Hematopoietic multipotent progenitor cell treated with erythropoietin and hydrocortisone succinate and interleukin-3 and kit ligand, for 15 days (in vitro differentiated cells): ENCODE measurements around the gene CDC34.

Experiments
- DNase-seq: peaks from one replicate; pipeline ENCODE4 v3.0.0-alpha.2; 2015; ENCODE audit warnings: low spot score

The CDC34 gene

DNA sequence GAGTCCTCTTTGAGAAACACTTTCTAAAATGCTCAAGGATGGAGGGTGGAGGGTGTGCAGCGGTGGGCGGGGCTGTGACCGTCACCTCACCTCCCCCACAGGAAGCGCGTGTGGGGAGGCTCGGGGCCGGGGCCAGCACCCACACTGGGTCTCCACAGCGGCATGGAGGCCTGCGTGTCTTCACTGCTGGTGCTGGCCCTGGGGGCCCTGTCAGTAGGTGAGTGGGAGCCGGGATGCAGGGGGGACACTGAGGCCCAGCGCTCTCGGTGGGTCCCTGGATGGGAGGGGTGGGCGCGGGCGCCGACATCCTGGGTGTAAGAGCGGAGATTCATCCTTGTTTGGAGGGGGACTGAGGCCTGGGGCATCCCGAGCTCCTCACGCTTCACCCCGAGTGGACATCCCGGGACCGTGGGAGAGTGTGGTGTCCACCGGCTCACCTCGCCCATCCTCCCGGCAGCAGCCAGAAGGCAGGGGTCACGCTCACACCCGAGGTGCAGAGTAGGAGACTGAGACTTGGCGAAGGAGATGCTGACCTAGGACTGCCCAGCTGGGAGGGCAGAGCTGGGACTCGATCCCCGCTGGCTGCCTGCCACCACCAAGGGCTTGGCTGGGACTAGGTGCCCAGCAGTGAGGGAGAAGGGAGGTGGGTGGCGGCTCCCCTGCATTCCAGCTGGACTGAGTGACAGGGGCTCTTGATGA, 12.5 kb downstream of the CDC34 start, which contains the start of gene GZMM:
Gene GZMM (plus strand): TSS at position 144 of the 699 bp plus-strand sequence. CDS start 19 bp downstream, at position 163.
- DNase-seq: no peak

DNA sequence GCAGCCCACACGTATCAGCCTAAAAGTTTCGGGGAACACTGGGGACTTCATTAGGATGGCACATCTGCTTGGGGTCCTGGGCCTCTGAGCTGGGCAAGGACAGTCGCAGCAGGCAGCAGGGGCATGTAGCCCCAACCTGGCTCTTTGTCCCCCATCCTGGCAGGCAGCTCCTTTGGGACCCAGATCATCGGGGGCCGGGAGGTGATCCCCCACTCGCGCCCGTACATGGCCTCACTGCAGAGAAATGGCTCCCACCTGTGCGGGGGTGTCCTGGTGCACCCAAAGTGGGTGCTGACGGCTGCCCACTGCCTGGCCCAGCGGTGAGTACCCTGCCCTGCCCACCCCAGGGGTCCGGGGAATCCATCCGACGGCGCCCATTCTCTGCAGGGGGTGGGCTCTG, 15.6 kb downstream of the CDC34 start:
- DNase-seq: no peak

DNA sequence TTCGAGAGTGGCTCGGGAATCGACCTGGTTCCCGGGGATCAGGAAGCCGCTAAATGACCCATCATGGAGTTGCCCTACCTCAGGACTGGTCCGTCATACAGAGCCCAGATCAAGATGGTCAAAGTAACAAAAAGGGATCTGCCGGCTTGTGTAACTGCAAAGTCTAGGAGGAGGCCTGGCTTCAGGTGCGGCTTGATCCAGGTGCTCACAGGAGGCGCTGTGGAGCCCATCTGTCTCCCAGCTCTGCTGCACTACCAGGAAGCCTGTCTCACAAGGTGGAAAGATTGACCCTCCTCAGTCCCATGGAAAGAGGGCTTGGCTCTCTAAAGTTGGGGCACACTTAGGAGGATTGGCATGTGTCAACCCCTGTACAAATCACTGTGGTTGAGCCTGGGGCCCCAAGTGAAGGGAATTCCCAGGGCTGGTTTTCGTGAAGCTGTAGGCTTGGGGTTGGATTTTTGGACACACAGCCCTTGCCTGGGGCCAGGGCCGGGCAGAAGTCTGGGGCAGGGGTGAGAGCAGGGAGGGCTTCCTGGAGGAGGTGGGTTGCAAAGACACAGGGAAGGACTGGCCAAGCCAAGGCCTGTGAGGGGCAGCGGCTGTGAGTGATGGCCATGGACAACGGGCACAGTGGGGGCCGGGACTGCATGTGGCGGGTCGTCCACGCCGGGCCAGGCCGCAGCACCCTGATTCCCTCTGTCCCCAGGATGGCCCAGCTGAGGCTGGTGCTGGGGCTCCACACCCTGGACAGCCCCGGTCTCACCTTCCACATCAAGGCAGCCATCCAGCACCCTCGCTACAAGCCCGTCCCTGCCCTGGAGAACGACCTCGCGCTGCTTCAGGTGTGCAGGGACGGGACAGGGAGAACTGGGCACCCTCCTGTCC, 16.5 kb downstream of the CDC34 start:
- DNase-seq: no peak

DNA sequence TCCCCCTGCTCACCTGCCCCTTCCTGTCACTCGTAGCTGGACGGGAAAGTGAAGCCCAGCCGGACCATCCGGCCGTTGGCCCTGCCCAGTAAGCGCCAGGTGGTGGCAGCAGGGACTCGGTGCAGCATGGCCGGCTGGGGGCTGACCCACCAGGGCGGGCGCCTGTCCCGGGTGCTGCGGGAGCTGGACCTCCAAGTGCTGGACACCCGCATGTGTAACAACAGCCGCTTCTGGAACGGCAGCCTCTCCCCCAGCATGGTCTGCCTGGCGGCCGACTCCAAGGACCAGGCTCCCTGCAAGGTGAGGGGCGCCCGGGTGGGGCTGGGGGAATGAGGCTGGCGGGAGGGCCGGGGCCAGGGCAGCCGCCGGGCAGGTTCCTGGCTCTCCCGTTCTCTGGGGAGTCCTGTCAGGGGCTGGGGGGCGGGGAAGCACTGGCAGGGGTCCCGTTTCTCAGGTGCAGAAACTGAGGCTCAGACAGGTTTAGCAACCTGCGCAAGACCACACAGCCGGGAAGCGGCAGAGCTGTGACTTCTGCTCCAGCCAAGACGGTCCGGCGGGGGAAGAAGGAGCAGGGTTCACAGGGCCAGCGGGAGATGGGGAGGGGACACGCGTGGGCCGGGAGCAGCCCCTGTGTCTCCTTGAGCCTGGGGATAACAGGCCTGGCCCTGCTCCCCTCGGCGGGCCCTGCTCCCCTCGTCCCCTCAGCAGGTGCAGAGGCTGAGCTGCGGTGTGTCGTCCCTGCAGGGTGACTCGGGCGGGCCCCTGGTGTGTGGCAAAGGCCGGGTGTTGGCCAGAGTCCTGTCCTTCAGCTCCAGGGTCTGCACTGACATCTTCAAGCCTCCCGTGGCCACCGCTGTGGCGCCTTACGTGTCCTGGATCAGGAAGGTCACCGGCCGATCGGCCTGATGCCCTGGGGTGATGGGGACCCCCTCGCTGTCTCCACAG, 17.6 kb downstream of the CDC34 start:
- no peak for DNase-seq

DNA sequence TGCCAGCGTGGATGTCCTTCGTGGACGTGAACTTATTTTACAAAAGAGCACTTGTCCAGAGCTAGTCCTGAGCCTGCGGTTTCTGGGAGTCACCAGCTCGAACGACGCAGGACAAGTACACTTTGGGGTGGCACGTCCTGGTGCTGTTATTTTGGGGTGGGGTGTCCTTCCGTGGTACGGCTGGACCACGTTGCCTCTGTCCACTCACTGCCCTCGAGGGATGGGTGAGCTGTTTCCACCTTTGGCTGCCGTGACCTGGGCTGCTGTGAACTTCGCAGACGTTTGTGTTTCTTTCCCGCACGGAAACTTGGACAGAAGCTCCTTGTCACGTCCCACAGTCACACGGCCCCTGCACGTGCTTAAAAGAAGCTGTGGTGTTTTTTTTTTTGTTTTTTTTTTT, 23.3 kb downstream of the CDC34 start:
- no peak for DNase-seq

DNA sequence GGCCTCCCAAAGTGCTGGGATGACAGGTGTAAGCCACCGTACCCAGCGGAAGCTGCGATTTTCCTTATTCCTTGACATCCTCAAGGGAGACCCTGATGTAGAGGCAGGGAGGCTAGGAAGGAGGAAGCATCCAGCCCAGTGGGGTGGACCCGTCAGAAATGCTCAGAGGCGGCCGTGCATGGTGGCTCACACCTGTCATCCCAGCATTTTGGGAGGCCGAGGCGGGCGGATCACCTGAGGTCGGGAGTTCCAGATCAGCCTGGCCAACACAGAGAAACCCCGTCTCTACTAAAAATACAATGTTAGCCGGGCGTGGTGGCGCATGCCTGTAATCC, 23.9 kb downstream of the CDC34 start:
- no peak for DNase-seq

DNA sequence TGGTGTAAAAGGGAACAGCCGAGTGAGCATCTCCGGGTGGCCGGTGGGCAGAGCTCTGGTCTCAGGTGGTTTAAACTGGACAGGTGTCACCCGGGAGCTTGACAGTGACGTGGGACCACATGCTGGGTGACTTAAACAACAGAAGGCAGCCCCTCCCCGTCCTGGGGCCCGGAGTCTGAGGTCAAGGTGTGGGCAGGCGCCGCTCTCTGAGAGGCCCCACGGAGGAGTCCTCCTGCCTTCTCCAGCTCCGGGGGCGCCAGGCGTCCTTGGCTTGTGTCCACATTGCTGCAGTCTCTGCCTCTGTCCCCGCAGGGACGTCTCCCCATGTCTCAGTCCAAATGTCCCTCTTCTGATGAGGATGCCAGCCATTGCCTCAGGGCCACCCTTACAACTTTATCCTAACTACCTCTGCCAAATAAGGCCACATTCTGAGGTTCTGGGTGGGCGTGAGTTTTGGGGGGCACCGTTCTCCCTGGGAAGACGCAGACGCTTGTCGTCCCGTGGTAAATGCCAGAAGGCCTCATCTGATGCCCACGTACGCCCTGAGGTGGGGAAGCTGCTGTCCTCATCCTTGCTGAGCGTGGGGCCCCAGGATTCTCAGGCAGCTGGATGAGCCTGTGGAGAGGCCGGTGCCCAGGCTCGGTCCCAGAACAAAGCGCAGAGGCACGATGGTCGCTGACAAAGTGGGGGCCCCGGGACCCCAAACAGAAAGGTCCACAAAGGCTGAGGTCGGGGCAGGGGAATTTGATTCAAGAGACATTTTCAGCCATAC, 25.2 kb downstream of the CDC34 start:
- DNase-seq: no peak

DNA sequence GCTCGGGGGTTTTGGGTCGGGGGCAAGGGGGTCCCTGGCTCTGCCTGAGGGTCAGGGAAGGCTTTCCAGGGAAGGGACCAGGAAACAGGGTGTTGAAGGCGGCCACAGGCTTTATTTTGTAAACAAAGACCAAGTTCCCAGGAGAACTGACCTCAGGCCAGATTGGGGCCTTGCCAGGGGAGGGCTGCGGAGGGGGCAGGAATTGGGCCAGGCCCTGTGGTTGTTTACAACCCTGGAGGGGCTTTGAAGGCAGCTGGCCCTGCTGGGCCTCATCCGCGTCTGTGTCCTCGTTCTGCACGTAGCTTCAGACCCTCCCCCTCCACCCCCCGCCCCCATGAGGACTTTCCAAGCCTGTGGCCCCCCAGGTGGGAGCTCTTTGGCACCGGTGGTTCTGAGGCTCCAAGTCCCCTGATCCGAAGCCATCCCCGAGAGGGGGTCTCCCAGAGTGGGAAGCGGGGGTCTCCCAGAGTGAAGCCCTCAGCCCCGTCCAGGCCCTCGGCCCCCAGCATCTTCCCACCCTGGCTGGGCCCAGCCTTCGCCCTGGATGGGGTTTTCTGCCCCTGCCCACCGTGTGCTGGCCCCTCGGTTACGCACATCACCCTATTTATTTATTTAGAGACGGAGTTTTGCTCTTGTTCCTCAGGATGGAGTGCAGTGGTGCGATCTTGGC, 27.3 kb downstream of the CDC34 start:
- no peak for DNase-seq

DNA sequence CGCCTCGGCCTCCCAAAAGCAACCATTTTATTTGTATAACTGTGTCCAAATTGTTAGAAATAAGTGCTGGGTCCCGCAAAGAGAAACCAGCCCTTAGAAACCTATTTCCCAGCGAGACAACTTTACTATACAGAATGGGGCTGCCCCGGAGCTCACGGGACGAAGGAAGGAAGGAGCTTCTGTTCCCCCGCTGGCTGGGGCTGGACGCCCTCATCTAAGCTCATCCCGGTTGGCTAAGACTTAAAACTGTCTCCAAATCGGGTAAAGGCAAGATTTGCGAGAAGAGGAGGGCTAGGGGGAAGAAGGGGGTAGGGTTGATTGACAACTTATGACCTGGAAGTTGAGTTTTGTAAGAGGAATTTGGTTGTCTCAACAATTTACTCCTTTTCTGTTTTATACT, 28.6 kb downstream of the CDC34 start:
- DNase-seq: no peak

DNA sequence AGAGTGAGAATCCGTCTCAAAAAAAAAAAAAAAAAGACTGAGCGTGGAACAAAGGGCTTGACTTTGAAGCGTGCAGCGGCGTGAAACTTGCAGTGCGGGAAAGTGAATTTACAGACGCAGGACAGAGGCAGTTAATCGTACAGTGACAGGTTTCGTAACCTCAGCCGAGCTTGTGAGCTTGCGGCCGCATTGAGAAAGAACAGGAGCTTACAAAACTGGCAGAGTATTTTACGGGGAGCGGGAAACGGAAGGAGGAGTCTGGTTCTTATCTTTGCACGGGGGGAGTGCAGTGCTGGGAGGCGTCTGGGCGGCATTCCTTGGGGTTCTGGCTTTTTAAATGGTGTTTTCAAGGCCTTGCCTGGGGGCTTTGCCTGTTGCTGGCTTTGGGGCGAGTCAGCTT, 34.8 kb downstream of the CDC34 start:
- no peak for DNase-seq

DNA sequence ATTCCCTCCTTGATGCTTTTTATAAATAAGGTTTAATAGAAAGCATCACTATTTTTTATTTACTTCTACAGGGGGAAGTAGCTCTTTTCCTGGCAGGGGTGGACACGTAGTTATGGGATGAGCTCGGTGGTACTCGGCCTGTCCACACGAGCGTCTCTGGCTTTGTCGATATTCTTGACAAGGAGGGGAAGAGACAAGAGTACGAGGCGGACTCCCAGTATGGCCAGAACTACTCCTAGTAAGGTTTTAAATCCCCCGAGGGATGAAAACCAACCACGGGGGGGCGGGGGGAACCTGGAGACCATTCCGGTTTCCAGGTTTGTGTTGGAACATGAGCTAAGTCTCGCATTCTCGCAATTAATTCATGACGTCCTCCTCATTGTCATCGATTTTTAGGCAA, 35.3 kb downstream of the CDC34 start:
- no peak for DNase-seq

DNA sequence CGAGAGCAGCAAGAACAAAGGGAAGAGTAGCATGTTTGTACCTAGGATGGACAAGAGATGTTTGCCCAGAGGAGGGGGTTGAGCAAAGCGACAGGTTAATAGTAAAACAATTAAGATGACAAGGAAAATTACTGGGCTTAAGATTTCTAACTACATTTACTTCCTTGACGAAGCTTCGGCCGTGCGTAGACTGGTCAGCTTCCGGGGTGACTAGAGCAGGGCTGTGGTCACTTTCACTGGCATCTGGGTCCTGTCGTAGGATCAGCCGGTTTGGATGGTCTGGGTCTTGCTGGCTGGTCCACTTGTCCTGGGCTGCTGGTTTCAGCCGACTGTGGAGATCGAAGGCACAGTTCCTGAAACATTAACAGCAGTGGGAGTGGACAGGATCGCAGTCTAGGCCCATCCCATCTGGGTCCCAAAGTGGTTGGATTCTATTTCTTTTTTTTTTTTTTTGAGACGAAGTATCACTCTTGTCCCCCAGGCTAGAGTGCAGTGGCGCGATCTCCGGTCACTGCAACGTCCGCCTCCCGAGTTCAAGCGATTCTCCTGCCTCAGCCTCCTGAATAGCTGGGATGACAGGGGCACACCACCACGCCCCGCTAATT, 35.8 kb downstream of the CDC34 start:
- DNase-seq: no peak

DNA sequence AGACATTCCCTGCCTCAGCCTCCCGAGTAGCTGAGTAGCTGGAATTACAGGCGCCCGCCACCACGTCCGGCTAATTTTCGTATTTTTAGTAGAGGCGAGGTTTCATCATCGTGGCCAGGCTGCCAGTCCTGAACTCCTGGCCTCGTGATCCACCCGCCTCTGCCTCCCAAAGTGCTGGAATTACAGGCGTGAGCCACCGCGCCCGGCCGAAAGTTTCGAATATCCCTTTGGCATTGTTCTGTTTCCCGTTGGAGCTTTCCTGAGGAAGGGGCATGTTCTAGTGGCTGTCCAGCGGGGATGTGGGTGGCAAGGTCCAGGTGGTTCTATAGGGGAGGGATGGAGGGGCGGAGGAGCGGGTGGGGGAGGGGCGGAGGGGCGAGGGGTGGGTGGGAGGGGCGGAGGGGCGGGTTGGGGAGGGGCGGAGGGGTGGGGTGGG, 38.7 kb downstream of the CDC34 start:
- no peak for DNase-seq

DNA sequence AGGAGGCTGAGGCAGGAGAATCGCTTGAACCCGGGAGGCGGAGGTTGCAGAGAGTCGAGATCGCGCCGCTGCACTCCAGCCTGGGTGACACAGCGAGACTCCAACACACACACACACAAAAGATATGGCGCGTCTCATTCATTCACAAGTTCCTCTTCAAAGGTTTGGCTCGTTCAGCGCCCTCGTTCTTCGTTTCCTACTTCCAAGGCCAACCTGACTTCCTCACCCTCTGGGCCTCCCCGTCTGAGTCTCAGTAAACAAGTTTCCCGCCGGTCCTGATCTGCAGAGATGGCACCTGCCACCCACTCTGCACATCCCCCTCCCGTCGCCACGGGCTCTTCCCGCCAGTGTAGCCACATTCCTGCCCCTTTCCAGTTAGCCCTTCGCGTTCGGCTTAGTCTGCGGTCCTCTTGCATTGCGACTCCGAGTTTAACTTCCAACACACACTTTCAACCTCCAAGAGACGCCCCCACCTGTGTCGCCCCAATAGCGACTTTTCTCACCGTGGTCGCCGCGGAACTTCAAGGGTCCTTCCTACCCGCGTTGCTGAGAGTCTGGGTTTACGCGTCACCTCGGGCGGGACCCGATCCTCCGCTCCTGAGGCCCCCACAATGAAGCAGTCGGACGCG, 39.5 kb downstream of the CDC34 start:
- DNase-seq: peak; percentile 71

DNA sequence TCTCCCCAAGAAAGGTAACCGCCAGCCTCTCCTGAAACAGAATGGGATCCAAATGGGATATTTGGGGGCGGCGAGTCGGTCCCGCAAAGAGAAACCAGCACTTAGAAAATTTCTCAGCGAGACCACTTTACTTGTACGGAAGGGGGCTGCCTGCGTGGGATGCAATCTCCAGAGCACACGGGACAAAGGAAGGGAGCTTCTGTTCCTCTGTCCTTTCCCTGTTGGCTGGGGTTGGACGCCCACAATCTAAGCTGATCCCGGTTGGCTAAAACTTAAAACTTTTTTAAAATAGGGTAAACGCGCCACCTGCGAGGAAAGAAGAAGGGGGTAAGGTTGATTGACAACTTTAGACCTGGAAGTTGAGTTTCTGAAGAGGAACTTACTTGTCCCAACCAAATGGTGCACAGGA, 40.0 kb downstream of the CDC34 start:
- no peak for DNase-seq

DNA sequence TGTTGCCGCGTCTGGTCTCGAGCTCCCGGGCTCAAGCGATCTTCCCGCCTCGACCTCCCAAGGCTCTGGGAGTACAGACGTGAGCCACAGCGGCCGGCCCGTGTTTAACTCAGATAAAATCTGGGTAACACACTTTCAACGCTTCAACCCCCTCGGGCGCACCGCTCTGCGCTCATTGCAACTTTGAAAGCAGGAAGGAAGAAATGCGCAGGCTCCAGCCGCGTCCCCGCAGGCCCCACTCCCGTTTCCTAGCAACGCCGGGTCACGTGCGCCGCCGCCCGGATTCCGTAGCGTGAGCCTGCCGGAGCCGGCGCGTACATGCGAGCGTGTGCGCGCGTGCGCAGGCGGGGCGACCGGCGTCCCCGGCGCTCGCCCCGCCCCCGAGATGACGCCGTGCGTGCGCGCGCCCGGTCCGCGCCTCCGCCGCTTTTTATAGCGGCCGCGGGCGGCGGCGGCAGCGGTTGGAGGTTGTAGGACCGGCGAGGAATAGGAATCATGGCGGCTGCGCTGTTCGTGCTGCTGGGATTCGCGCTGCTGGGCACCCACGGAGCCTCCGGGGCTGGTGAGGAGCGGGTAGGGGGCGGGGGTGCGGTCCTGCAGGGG, 40.7 kb downstream of the CDC34 start, which contains the start of gene BSG:
Gene BSG (plus strand): TSS at position 457 of the 603 bp plus-strand sequence. CDS start 39 bp downstream, at position 496.
- DNase-seq: peak; percentile 100

DNA sequence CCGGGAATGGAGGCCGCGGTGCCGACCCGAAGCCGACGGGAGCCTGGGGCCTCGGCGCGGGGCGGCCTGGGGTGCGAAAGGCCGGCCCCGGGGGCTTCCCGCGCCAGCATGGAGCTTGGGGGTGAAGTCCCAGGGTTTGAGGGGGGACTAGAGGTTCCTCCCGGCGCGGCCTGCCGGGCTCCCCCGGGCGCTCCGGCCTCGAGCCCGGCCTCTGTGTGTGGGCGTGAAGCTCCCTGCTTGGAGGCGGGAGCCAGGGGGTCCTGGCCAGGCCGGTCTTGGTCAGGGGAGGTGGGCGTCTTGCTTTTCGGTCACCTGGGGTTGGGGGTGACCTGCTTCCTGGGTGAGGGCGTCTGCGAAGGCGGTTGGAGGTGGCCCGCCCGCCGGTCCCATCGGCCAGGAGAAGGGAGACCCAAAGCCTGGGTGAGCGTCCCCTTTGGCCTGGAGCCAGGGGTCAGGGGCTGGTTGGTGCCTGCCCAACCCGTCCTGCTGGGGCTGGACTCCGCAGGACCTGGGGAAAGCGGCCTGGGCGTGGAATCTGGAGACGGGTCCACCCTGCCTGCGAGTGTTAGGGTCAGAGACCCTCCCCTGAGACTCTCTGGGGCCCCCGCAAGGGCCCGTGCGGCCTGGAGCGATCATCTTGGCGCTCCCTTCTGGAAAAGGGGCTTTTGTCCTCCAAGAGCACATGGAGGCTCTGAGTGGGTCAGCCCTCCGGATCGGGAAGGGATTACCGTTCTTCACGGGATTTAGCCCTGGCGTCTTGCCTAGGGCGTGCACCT, 41.4 kb downstream of the CDC34 start:
- peak; percentile 59 for DNase-seq

DNA sequence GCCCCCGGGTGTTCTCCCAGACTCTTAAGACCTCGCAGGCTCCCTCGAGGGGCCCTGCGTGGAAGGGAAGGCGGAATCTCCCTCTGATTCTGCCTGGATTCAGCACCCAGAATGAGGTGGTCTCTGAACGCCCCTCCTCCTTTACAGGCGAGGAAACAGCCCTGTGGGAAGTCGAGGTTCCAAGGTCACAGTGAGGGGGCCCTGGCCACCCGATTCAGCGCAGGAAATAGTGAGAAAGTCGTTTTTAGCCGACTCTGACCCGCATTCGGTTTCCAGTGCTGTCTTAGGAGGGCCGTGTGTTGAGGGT, 41.9 kb downstream of the CDC34 start:
- no peak for DNase-seq
